Hematopoietic multipotent progenitor cell treated with erythropoietin and hydrocortisone succinate and interleukin-3 and kit ligand, for 15 days (in vitro differentiated cells): ENCODE data around the gene PASK.

Experiments
- DNase-seq: peaks from one replicate; pipeline ENCODE4 v3.0.0-alpha.2; 2015; ENCODE audit warnings: low spot score

PASK gene

DNA sequence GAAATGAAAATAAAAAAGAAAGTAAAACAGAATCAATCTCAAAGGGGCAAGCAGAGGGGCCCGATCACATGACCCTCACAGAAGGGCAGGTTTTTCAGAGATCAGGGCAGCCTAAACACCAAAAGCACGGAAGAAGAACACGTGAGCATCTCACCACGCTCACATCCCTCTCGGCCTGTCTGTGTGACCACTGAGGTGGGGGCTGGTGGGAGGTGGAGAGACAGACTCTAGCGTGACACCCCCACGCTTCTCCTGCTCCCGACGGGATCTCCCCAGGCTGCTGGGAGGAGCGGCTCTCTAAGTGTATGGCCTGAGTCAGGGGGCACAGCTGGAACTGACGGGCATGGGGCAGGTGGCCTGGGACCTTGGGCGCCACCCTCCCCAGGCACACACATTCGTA is 23.6 kb downstream of the PASK start:
- DNase-seq = no peak

DNA sequence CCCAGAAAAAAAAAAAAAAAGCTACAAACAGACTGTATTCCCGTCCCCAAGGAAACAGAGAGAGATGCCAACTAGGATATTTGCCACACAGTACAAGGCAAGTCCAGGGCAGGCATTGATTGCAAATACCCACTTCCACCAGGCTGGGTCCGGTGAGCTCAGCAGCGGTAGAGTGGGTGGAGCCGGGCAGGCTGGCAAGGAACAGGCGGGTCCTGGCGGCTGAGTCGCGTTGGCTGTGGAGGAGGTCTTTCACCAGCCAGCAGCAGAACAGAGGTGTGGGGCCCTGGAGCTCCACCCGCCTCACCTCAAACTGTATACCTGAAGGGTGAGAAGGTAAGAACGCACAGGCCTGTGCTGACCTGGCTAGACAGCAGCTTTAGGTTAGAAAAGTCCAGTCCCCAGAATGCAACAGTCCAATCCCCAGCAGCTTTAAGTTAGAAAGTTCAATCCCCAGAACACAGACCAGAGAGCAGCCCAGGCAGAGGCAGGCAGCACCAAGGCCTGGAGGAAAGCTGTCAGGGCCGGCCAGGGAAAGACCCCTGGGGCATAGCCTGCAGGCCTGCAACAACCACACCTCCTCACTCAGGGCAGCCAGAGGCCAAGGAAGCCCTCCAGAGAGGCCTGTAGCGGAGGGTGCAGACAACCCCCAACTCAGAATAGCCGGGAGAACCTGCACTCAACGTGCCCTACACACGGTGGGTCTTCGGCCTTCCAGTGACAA is 25.3 kb downstream of the PASK start:
- no peak for DNase-seq

DNA sequence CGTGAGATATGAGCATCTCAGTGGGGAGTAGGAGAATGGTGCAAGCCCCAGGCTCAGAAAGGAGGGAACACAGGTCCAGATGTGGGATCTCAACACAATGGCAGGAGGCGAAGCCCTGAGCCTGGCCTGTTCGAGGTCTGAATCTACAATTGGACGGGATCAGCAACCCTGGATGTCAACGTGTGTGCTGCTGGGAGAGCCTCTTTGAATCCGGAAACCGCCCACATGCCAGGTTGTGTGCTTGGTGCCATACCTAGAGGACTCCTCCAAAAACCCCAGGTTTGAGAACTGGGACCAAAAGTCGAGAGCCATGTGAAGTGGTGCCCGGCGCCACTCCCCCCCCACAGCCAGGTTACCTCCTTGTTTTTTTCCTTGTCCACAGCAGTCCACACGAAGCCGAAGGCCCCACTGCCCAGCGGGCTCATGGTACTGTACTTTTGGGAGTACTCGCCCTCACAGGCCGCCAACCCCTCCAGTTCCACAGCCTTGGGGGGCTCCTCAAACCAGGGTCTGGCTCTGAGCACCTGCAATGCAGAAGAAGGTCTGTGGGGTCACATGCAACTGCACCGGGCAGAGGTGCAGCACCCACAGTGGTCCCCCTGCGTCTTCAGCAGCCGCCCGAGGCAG is 26.8 kb downstream of the PASK start:
- DNase-seq = no peak

DNA sequence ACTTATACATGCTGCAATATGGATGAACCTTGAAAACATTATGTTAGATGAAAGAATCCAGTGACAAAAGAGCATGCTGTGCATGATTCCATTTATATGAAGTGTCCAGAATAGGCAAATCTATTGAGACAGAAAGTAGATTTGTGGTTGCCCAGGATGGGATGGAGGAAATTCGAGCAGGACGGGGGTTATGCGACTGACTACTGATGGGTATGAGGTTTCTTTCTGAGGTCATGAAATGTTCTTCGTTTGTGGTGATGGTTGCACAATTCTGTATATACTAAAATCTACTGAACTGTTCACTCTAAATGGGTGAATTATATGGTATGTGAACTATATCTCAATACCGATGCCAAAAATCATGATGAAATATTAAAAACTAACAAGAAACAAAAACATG is 28.3 kb downstream of the PASK start:
- DNase-seq = no peak

DNA sequence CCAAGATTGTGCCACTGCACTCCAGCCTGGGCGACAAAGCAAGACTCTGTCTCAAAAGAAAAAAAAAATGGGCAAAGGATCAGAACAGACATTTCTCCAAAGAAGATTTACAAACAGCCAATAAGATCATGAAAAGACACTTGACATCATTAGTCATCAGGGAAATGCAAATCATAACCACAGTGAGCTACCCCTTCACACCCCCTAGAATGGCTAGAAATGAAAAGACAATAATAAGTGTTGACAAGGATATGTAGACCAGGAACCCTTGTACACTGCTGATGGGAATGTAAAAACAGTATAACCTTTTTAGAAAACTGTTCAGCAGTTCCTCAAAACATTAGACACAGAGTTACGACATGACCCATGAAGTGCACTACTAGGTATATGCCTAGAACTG is 28.8 kb downstream of the PASK start:
- DNase-seq = no peak

DNA sequence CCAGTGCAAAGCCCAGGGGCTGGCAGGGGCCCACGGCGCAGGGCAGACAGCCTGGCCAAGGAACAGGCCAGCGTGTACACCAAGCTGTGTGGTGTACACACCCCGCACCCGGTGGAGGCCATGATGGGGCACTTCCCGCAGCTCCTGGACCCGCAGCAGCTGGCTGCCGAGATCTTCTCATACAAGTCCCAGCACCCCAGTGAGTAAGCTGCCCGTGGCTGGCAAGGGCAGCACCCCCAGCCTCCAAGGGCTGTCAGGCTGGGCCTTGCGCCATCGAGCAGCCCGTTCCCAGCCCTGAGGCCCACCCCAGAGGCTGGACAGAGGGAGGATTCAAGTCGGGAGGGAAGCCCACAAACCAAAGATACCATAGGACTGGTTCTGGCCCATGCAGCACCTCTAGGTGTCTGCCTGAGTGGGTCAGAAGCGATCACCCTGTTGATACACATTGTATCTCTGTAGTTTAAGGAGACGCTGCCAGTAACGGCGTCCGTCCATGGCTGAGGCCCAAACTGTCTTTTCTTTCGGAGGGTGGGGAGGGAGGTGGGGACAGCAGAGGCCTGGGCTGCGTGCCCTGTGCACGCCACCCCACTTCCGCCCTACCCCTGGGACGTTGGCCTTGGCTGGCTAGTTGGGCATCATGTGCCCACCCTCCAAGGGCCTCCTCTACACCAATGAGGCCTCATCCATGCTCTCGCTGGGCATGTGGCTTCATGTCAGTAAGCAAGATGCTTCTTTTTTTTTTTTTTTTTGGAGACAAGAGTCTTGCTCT is 30.4 kb downstream of the PASK start:
- DNase-seq = no peak

DNA sequence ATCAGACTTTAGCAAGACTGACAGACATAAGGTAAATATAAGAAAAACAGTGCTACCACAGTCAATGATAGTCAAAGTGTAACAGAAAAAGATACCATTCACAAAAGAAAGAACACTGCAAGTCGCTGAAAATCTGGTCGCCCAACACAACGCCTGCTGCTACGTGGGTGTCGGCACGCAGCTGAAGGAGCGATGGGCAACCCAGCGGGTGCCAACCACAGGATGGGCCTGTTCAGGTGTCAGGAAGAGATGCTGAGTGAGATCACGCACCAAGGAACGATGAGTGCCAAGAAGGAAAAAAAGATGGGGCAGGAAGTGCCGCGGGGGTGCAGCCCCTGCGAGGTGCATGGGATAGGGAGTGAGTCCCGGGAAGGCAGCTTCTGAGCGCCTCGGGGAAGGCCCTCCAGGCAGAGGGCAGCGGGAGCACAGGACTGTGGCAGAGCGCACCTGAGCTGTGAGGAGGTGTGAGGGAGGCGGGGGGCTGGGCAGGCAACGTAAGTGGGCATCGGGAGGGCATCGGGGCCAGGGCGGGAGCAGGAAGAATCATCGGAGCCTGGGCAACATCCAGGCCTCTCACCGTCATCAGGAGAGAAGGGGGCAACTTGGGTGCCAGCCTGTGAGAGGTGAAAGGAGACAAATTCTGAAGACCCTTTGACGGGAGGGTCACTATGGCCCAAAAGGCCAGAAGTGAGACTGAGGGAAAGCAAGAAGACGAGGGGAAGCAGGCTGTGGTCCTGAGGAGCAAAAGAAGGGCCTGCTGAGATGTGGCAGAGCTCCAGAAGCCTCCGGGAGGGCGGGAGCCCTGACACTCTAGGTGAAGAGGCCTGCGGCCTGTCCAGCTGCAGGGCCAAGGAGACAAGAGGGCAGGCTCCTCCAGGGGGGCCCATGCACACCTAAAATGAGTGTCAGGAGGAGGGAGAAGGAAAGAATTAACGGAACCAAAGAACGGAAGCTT is 32.4 kb downstream of the PASK start:
- DNase-seq = no peak

DNA sequence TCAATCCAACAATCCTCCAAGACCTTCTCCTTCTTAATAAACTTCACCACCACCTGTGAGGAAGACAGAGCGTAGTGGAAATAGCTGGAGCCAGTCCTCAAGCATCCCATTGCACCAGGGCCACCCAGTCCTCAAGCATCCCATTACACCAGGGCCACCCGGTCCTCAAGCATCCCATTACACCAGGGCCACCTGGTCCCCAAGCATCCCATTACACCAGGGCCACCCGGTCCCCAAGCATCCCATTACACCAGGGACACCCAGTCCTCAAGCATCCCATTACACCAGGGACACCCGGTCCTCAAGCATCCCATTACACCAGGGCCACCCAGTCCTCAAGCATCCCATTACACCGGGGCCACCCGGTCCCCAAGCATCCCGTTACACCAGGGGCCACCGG is 33.9 kb downstream of the PASK start:
- DNase-seq = no peak

DNA sequence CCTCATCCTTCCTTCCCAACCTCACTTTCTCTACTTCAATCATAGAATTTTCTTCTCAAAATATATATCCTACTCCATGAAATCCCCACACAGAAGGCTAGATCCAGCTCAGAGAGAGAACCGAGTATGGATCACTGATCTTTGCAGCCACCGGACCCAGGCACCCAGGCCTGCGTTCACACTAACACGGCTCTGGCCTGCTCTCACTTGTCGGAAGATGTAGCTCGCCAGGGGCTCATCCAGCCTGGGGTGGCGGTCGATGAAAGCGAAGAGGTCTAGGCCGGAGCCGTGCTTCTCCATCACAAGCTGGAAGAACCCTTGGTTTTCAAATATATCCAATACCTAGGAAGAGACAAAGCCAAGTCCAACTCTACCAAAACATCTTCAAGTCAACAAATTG is 34.4 kb downstream of the PASK start:
- no peak for DNase-seq

DNA sequence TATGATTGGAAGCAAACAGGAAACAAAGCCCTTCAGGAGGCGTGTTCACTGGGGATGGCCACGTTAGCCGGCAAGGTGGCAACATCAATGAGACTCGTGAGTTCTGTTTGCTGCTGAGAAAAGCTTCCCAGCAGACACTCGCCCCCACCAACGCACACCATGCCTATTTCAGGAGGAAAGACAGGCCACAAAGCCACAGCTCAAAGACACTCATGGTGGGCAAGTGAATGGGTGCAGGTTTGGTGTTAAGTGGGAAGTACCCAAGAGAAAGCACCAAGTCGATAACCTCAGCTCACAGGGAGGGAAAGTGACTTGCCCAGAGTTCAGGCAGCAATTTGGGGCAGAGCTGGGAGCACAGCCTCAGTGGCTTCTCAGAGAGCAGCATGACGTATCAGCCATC is 36.7 kb downstream of the PASK start:
- DNase-seq = no peak

DNA sequence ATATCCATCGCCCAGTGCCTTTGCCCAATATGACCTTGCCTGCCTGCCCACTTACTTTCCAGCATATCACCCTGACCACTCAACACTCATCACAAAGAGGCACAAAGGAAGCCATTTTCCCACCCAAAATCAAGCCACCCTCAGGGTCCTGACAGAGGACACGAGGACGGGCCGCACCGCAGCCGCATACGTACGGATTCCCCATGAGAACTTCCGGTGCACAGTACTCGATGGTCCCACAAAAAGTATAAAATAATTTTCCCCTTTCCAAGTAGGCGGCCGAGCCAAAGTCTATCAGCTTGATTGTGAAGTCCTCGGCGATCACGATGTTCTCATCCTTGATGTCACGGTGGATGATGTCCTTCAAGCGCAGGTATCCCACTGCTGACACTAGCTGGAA is 37.2 kb downstream of the PASK start:
- DNase-seq = no peak

DNA sequence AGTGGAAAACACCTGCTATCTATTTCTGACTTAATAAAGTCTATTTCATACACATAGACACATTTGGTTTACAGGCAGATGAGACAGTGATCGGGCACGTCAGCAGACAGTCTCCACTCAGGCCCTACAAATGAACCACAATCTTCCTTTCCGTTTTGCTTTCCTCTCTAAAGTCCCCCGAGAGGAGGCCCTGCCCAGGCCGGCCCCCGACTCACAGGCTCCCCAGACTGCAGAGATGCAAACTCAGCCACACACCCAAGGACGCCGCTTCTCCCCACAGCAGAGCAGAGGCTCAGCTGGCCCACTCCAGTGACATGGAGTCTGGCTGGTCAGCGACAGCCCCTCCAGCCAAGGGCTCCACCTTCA is 37.8 kb downstream of the PASK start:
- no peak for DNase-seq

DNA sequence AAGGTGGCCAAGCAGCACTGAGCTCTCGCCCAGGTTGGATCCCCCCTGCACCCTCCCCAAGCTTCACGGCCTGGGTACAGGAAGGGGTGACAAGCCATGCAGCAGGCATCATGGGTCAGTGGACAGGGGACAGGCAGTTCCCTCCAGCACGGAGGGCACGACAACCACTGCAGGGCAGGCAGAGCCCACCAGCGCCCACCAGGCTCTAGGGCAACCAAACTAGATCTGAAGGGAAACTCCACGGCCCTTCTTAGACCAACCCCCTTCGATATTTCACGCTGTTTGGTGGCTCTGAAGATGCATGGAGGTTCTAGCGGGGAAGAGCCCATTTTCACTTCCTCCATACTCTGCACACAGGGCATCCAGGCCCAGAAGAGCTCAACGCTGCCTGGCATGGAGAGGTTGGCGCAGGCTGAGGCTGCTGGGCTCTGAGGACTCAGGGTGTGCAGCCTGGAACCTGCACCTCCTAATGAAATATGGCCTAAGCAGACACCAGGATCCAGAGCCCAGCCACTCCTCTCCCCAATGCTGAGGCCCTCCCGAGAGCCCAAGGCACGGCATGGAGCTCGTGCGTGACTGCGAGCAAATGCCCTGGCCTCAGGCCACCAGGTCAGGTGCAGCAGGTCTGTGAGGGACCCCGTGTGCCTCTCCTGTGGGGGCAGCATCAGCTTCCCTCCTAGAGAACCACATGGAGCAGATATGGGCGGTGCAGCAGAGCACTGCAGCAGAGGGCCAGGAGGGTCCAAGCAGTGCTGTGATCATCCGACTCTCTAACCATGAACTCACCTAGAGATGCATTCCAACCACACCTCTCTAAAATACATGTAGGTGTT is 38.4 kb downstream of the PASK start:
- no peak for DNase-seq

DNA sequence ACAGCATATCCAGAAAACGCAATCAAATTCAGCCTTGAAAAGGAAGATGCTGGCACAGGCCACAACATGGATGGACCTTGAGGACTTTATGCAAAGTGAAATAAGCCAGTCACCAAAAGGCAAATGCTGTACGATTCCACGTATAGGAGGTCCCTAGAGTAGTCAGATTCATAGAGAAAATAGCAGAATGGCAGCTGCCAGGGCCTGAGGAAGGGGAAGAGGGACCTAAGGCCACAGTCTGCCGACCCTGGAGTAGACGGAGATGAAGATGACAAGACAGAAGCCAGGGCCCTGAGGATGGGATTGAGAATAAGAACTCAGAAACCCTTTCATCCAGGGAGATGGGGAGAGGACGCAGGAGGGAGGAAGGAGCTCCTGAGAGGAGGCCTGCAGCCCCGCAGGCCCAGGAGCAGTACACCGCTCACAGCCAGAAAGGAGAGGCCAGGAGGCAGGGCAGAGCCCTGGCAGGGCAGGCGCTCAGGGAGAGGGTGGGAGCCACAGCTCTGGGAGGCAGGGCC is 39.1 kb downstream of the PASK start:
- DNase-seq = no peak

DNA sequence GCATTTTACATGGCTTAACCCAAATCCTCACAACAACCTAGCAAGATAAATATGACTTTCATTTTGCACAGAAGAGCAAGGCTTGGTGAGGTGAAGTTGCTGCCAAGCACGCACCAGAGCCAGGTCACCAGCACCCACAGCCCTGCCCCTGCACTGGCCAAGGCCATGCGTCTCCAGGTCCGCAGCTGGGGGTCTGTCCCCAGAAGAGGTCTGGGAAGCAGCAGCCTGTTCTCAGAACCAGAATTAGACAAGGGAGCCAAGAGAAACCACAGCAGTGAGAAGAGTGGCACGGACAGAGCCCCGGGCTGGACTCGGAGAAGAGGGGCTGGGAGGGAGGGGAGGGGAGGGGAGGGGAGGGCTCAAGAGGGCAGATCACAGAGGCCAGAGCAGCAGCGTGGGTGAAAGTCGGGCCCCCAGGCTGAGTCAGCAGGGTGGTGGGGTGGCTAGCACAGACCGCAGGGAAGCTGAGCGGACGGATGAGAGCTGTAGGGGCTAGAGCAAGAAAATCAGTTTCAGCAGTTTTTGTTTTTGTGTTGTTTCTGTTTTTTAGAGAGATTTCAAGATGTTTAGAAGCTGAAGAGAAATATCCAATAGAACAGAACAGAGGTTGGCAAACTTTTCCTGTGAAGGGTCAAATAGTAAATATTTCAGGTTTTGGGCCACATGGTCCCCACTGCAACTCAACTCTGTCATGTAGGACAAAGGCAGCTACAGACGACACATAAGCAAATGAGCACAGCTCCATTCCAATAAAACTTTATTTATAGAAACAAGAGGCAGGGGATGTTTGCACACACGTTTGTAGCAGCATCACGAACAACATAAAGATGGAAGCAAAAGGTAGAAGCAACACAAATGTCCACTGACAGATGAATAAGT is 39.8 kb downstream of the PASK start:
- DNase-seq = no peak

DNA sequence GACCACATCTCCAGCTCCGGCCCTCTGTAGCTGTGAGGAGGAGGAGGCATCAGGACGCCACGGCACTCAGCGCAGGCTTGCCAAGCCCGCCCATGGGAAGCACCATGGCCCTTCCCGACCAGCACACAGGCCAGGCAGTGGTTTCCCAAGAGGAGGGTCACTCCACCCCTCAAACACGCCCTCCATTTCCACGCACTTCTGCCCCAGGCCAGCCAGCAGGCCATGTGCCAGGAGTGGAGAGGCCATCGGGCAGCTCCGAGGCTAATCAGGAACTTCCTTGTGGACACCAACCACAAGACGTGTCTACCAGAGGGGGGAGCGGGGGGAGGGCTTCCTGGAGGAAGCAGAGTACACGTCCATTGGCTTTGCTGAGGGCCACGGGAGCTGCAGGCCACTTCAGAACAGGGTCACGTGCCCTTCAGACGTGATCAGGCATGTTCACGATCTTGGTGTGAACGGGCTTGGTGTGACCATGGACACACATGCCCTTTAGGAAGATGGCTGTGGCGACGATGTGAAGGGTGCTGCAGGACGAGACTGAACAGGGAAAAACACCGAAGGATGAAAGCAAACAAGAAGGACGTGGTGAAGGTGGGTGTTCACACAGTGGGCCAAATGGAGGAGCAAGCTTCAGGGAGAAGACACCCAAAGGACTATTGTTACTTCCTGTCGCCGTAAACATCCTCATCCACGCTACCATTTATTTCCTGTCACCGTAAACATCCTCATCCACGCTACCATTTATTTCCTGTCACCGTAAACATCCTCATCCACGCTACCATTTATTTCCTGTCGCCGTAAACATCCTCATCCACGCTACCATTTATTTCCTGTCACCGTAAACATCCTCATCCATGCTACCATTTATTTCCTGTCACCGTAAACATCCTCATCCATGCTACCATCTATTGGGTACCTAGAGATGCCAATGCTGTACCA is 40.7 kb downstream of the PASK start:
- no peak for DNase-seq

DNA sequence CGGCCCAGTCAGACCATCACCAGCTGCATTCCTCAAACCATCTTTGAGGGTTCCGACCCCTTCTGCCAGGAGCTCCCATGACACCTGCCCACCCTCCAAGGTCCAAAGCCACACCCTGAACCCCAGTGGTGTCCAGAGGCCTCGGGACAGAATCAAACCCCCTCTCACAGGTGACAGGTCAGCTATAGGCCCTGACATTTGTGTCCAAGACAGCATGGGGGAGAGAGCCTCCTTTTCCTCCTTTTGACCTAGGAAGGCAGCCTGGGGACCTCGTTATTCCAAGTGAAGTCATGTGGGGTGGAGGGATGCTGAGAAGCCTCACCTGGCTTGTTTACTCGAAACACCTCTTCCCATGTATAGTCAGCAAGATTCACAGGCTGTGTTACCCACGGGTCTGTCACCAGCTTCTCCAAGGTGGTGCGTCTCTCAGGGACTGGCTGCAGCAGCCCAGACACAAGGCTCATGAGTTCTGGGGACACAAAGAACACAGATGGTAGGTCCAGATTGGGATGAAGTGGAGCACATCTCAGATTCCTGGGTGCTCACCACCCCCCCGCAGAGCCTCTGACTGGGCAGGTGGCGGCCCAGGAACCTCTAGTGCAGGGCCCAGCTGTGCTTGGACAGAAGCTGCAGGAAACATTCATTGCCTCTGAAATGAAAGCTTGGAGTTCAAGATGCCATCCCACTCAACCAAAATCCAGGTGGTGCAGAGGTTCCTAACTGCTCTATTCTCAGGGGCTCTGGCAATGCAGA is 42.1 kb downstream of the PASK start:
- DNase-seq = no peak

DNA sequence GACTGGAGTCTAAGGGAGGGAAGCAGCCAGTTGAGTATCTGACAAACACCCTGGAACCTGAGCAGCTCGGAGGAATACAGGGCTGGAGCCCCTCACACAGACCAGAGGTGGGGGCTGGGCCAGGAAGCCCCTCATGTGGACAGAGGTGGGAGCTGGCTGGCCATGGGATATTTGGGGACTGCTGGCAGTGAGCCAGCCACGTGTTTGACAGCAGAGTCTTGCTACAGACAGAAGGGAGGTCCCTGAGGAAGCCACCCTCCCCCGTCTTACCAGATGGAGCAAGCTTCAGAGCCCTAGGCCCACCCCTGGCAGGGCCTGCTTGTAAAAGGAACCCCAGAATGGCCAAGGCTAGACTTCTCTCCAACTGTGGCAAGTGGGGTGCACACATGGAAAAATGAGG is 43.6 kb downstream of the PASK start:
- DNase-seq = no peak
